ENCODE measurements around the gene KIAA1328. TPM values are rescaled to one million over a fixed set of nuclear protein-coding genes. Genes with fewer than 3 reads are reported as not detected.

The KIAA1328 gene
- total RNA-seq, 1 donor from 2014 or later = 5.1 TPM

Other genes with a start within 250 kb of the KIAA1328 start
- gene TPGS2, start 125 bp upstream of the KIAA1328 start, total RNA-seq = 61.6 TPM

Measured in esophagus mucosa (tissue), 1 donor.